ENCODE data around the gene SPATA9.

The SPATA9 gene

DNA sequence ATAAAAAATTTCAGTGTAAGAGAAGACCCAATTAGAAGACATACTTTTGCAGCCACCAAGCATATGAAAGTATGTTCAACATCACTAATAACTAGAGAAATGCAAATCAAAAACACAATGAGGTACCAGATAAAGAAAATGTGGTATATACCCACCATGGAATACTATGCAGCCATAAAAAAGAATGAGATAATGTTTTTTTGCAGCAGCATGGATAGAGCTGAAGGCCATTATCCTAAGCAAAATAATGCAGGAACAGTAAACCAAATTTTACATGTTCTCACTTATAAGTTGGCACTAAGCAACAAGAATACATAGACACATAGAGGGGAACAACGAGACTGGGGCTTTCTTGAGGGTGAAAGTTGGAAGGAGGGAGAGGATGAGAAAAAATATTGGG lies 6.9 kb upstream of the SPATA9 start:
- DNase-seq (ENCODE audit: insufficient read length, low spot score), result no peak
- no peak for FAIRE-seq

DNA sequence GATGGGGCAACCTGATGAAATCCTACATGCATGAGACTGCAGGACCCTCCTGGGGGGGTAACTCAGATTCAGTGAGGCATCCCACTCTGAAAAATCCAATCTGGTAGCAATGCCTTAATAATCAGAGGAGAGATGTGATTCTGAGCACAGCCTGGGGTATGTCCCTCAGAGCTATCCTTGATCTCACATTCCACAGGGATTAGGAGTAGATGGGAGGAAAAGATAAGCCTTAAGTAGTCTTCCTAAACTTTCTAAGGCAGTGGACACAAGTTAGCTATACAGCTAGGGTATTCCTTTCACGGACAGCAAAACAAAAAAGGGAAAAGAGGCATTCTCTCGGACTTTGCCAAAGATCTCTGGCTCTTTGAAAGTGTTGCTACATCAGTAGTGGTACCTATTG lies 3.9 kb upstream of the SPATA9 start:
- no peak for FAIRE-seq
- DNase-seq (ENCODE audit: insufficient read length, low spot score), result no peak

DNA sequence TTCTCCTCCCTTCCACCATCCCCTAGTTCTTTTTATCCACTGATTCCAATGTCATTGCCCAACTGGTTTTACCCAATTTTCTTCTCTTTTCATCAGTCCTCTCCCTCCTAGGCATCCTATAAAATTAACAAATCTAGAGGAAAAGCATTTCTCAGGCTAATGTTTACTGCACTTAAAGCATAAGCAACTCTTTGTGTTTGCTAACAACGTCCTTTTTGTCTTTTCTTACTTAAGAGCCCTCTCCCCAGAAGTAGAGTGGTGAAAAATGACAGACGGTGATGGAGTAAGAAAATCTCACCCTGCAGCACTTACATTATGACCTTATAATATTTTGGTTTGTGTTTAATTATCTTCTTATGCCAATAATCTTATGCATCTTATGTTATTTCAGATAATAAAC lies 1.6 kb upstream of the SPATA9 start:
- FAIRE-seq (no peak), DNase-seq (ENCODE audit: insufficient read length, low spot score) (no peak)

DNA sequence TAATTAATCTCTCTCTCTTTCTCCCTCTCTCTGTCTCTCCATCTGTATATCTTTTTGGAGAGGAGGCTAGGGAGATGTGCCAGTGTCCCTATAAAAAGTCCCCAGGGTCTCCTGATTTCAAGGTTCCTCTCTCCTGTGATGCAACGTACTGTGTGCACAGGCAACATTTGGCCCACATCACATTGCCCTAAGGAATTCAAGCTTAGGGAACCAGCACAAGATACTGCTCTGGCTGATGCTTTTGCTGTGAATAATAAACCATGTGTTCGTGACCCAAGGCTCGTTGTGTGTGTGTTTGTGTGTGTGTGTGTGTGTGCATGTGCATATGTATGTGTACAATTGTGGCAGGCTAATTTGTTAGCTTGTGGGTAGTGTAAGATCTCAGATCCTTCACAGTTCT lies 9.7 kb downstream of the SPATA9 start:
- DNase-seq (ENCODE audit: insufficient read length, low spot score) (no peak), FAIRE-seq (no peak)

DNA sequence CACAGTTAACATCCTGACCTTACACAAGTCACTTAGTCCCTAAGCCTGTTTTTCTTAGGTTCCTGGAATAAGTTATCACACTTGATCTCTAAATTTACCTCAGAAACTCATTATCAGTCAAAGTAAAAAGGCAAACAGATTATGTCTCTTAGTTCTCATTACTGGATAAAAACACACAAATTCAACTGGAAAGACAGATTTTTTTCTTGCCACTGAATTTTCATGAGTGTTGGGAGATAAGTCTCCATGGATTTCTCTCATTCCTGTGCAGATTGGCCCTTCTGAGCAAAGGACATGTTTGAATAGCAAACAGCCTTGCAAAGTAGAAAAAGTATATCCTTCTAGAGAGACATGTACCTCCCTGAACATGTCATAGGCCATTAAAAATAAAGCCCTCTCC lies 10.2 kb downstream of the SPATA9 start:
- DNase-seq (ENCODE audit: insufficient read length, low spot score), result no peak
- FAIRE-seq, result no peak

DNA sequence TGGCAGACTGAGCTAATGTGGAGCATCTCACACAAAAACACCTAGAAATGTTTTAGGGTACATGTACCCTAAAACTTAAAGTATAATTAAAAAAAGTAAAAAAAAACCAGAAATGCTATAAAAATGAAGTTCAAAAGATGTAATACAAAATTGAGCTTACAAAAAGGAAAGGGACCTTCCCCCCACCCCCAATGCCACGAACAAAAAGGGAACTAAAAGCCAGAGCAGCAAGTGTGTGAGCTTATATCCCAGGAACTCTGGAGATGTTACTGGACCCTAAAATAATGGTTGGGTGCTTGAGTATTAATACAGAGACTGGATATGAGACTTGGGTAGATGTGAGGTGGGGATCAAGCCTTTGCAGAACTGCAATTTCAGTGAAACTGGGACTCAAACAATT lies 11.0 kb downstream of the SPATA9 start:
- no peak for FAIRE-seq
- DNase-seq (ENCODE audit: insufficient read length, low spot score), result no peak

DNA sequence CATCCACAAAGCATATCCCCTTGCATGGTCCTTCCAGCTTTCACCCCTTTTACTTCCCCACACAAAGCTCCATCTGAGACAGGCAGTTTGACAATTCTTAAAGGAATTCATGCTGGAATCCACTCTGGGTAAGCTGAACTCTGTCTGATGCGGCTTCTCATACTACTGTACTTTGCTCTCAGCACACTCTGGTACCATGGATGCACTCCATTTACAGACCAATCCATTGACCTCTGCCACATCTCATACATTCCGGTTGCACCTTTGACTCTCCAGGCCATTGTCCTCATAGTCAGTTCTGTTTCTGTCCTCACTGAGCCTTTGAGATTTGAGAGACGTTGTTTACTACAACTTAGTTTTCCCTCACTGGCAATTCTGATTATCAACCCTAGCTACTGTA lies 12.2 kb downstream of the SPATA9 start:
- DNase-seq (ENCODE audit: insufficient read length, low spot score), result no peak
- no peak for FAIRE-seq

DNA sequence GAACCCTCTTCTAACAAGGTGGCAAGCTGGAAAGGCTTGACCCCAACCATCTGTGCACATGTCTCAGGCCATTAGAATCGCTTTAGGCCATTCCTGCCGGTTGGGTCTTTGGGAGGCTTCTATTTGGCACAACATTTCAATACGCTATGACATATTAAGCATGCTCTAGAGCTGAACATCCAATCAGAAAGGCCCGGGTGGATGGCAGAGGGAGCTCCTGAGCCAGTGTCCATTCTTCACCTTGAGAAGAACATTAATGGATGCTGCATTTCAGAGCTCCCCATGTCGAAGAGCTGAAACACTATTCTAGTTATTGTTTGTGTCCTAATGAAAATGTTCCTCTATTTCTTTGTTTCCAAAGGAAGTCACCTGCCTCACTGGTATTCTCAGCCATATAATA lies 12.8 kb downstream of the SPATA9 start:
- FAIRE-seq (no peak), DNase-seq (ENCODE audit: insufficient read length, low spot score) (no peak)

DNA sequence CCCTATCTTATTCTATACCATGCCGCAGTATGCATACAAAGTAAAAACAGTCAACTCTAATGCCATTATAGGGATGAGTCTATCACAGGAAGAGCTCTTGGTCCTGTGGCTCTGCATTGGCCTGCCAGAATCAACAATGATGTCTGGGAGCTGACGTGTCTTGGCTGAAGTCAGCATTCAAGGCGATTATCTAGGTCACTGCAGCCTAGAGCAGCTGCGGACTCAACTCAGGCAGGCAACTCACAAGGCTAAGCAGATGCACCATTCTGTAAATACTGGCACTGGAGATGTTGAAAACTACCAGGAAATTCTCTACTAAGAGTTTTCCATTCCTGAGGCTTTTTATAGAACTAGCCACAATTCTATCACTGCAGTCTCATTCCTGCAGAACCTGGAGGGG lies 13.3 kb downstream of the SPATA9 start:
- DNase-seq (ENCODE audit: insufficient read length, low spot score), result no peak
- no peak for FAIRE-seq

DNA sequence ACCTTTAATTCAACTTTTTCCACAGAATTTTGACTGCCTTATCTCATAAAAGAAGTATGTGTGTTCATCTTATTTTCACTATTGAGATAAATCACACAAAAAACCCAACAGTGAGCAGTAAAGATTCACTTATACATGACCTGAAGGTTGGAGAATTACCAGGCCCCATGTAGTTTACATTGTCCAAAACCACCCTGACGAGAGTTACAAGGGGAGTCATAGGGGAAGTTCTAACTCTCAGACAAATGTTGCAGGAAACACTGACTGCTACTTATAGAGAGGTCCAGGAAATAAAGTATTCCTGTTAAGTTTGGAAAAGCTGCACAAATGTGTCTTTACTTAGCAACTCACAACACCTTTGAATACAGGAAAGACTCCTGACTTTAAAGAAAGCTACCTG lies 14.1 kb downstream of the SPATA9 start:
- DNase-seq (ENCODE audit: insufficient read length, low spot score) (no peak), FAIRE-seq (no peak)

DNA sequence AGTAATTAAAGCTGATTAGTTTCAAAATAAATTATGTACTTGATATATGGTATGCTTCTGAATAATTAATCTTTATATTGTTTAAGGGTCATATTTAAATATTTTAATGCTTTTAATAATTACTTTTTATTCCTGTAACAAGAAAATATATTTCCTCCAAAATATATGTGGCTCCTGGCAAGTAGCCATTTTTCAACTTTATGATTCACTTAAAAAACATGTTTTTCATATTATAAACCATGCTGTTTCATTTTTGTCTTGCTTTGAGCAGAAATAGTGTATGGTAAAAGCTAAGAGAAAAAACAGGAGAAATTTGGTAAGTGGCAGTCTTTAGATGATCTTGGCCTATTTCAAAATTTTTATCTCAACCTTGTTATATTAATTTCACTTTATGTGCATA lies 14.6 kb downstream of the SPATA9 start:
- no peak for DNase-seq (ENCODE audit: insufficient read length, low spot score)
- no peak for FAIRE-seq

DNA sequence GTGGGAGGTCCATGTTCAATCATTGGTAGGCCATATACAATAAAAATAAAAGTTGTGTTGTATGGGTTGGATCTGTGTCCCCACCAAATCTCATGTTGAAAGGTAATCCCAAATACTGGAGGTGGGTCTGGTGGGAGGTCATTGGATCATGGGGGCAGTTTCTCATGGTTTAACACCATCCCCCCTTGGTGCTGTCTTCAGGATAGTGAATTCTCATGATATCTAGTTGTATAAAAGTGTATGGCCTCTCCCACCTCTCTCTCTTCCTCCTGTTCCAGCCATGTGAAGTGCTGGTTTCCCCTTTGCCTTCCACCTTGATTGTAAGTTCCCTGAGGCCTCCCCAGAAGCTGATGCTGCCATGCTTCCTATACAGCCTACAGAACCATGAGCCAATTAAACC lies 15.1 kb downstream of the SPATA9 start:
- no peak for DNase-seq (ENCODE audit: insufficient read length, low spot score)
- FAIRE-seq, result no peak

DNA sequence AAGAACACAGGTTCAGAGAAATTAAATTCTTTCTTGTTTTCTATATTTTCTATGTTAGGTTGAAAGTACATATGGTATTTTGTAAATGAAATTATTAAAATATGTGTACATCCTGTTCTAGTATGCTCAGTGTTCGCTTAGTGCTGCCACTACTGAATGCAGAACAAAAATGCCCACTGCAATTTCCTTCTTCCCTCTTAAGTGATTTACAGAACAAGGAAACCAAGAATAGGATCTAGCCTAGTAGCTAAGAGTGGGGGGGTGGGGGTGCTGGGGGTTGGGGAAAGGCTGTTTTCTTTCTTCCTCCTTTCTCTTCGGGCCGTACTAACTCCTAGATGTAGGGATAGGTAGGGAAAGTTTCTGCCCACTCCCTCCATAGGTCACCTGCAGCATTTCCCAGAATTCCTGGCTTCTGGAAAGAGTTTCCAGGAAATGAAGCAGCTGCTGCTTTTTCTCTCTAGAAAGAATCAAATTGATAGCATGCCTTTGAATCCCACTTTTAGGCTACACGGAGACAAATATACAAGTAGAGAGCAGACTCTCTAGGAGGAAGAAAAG lies 15.7 kb downstream of the SPATA9 start:
- FAIRE-seq, result no peak
- DNase-seq (ENCODE audit: insufficient read length, low spot score), result no peak

DNA sequence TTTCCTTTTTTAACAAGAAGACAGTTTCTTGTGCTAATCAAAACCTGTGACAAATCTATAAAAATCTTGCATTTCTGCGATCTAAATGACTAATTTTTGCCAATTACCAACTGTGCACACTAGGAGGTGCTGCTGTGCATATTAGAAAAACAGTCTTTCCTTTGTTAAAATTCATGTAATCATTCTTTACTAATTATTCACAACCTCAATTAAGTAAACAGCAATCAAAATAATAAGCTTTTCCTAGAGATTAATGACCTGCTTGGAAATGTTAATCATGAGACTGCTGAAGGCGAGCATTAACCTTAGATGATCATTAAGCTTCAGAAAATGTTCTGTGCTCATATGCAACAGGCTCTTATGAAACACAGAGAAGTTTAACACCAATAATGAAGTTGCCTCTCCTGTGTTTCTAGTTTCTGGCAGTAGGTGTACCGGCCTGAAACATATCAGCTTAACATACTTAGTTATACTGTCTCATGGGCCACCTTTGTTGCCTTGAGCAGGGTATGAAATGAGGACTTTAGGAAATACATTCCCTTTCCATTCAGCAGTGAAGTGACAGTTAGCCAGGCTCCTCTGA lies 18.5 kb downstream of the SPATA9 start:
- no peak for FAIRE-seq

DNA sequence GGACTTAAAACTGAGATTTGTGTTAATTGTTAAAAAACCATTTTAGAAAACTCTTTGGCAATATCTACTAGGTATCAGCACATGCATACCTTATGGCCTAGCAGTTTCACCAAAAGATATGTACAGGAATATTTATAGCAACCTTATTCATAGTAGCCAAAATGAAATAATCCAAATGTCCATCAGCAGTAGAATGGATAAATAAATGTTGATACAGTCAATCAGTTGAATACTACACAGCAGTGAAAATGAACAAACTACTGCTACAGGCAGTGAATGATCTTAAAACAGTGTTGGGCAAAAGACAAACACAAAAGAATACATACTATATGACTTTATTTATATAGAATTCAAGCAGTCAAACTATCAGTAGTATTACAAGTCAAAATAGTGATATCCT lies 19.8 kb downstream of the SPATA9 start:
- no peak for FAIRE-seq
- DNase-seq (ENCODE audit: insufficient read length, low spot score), result no peak

More for the DNA sequence above, 18.5 kb downstream of the SPATA9 start:
- DNase-seq (ENCODE audit: insufficient read length, low spot score), result no peak

DNA sequence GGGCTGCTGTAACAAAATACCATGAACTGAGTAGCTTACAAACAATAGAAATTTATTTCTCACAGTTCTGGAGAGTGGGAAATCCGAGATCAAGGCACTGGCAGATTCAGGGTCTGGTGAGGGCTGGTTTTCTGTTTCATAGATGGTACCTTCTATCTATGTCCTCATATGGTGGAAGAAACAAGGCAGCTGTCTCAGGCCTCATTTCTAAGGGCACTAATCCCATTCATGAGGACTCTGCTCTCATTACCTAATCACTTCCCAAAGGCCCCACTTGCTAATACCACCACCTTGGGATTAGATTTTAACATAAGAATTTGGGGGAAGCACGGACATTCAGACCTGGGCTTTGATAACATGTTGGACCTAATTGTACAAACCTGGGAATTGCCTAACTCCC lies 22.7 kb downstream of the SPATA9 start:
- no peak for DNase-seq (ENCODE audit: insufficient read length, low spot score)
- FAIRE-seq, result no peak

DNA sequence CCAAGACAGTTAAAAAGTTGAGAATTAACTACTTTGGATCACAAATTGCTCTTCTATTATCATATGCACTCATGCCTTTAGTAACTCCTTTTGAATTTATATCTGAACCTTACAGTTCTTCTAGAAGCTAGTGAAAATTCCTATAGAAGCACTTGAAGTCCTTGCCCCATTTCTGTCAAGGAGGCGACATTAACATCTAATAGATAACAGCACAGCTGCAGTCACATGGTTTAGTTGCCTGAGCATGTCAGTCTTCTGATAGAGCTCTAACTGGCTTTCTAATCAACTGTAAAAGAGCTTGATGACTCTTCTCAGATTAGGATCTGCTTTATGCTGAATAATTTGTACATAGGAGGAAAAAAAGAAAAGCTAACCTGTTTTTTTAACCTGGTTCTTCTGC lies 27.2 kb downstream of the SPATA9 start:
- DNase-seq (ENCODE audit: insufficient read length, low spot score), result no peak
- FAIRE-seq, result no peak

DNA sequence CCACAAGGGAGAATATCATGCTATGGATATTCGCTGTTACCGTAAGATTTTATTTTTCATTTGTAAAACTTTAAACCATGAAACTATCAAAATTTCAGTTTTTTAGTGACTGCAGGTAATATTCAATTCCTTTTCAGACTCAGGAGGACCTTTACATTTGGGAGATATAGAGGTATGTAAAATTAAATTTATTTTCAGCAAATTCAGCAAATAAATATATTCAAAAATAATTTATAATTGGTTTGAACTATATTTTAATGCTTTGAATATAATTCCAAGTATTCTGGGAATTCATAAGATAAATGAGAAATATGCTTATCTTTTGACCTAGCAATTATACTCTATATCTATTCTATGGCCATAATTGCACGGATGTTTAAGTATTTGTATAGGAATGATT lies 28.6 kb downstream of the SPATA9 start:
- DNase-seq (ENCODE audit: insufficient read length, low spot score), result no peak
- FAIRE-seq, result no peak

DNA sequence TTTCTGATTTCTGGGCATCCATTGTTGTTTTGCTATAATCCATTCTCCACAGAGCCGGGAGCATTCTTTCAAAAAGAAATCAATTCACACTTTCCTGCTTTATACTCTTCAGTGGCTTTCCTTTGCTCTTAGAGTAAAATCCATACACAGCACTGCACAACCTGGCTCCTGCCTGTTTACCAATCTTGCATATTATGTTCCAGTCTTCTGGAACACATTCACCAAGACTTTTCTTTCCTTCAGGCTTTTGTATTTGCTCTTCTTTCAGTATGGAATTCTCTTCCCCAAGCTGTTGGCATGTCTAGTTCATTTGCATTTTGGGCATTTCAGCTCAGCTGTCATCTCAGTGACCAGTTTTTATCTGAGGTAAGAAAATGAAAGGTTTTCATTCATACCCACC lies 29.9 kb downstream of the SPATA9 start:
- FAIRE-seq (no peak), DNase-seq (ENCODE audit: insufficient read length, low spot score) (no peak)

DNA sequence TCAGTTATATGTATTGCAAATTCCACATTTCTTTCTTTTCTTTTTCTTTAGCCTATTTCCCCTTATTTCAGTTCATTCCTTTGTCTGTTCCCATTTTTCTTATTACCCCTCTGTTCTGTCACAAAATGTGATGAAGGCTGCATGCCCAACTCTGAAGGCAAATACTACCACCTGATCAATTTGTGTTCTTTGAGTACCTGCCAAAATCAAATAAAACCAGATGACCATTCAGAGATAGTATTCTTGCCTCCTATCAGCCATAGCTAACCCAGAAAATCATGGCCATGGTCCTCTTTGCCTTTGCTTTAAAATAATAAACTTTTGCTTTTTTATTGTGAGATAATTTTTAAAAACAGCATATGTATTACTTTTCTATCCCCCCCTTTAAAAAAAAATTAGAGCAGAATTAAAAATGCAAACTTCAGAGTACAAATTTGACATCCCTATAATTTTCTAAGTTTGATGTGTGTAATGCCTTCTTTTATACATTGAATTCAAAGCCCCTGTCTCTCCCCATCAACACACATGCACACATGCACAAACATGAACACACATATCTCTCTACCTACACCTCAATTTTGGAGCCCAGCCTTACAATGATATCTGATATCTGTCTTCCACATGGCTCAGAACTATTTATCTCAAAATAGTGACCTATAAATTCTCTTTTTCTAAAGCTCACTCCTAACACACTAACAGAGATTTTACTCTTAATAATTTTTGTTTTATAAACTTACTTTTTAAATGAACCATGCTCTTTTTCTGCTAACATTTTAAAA lies 32.8 kb downstream of the SPATA9 start:
- FAIRE-seq (no peak), DNase-seq (ENCODE audit: insufficient read length, low spot score) (no peak)

DNA sequence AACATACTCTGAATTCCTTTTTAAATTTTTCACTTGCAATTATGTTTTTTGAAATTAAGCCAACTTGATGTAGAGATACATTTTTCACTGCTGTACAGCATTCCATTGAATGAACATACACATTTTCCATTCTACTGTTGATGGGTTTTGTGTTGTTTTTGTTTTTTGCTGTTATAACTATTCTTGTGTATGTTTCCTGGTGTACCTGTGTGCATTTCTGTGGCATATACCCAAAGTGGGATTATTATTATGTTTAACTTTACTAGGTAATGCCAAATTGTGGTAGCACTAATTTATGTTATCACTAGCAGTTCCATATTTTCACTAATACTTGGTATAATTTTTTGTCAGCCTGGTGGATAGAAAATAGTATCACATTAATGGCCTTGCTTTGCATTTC lies 33.5 kb downstream of the SPATA9 start:
- no peak for DNase-seq (ENCODE audit: insufficient read length, low spot score)
- FAIRE-seq, result no peak
